Hypothalamus (tissue), 51 donors: ENCODE results near the gene LRMDA.

ENCODE experiments used
- DNase-seq, 51 donors: peaks; one replicate each; lab custom pipeline; 2025; lab: John Stamatoyannopoulos, UW

LRMDA gene

DNA sequence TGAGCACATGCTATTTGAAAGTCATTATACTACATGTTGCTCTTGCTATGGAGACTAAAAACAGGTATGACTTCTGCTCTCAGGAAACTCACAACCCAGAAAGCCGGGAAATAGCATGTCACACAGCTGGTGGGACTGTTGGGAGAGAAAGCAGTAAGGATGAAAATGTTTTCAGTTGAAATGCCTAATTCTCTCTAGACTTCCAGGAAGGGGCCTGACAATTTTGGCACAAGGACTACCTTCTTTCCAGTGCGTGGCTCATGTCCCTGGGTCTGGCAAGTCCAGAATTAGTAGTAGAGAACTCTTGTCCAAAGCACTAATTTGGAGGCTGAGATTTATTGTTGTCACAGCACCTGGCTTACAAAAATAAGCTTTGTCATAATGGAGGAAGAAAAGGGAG, 567.6 kb downstream of the LRMDA start:
- no peak for DNase-seq

DNA sequence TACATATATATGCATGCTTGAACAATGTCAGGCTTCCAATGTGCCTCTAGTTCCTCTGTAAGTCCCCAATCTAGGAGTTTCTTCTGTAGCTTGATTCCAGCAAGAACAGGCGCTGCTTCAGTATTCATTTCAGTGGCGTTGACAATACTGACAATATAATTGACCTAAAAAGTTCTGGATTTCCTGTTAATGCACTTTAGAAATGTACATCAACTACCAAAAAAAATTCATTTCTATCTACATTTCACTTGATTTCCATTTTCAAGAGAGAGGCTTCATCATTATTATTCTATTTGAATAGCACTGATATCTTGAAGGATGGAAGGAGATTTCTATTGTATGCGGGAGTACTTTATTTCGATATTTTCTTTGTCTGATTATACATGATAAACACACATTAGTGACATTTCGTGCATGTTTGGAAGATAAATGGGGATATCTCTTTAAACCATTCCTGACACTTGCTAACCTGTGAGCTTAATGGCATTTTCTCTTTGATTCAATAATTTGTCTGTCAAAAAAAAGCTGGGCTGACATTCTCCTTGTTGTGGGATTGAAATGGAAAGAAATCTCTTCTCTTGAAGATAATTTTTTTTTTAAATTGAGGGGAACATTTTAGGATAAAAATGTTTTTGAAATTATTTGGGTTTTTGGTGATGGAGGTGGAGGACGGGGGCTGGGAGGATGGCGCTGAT, 568.2 kb downstream of the LRMDA start:
- no peak for DNase-seq

DNA sequence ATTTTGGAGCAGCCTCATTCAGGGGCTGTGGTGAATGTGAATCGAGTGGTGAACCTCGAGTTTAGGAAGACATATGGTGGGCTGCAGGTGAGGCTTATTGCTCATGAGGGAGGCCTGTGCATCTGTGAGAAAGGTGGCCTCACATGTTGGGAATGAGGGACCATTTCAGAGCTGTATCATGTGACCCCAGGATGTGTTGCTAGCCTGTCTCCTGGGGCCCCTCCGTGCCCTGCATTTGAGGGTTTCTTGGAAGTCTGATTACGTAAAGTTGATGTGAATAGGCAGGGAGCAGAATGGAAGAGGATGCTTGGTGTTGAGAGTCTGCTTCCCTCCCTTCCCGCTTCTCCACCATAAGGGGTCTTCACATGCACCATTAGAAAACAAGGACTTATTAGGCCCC, 569.1 kb downstream of the LRMDA start:
- no peak for DNase-seq

DNA sequence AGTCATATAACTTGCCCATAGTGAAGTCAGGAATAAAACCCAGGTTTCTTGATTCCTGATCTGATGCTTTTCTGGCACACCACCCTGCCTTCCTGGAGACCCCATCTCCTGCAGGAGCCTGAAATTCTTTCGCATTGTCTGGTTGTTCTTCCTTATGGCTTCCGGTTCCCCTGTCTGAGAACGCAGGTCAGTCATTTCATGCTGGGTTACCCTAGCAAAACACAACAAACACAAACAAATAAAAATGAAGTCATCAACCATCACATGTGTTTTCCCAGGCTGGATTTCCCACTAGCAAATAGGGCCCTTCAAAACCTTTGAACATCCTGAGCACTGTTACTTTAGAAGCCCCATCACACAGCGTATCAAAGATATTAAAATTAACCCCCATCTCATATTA, 569.6 kb downstream of the LRMDA start:
- DNase-seq: no peak

DNA sequence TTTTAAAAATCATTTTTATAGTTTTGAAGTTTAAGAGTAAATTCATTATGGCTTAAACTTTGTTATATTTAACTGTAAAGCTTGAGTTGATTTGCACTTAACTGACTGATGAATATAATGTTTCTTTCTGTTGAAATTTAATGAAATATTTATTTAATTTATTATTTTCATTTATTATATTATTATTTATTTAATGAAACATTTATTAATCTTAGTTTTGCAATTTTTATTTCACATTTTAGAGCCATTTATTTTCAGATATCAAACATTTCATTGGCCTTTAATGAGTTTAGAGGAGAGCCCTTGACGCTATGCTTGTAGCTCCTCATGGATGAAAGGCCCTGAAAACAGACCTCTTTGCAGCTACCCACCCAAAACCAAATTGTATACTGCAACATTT, 570.0 kb downstream of the LRMDA start:
- no peak for DNase-seq

DNA sequence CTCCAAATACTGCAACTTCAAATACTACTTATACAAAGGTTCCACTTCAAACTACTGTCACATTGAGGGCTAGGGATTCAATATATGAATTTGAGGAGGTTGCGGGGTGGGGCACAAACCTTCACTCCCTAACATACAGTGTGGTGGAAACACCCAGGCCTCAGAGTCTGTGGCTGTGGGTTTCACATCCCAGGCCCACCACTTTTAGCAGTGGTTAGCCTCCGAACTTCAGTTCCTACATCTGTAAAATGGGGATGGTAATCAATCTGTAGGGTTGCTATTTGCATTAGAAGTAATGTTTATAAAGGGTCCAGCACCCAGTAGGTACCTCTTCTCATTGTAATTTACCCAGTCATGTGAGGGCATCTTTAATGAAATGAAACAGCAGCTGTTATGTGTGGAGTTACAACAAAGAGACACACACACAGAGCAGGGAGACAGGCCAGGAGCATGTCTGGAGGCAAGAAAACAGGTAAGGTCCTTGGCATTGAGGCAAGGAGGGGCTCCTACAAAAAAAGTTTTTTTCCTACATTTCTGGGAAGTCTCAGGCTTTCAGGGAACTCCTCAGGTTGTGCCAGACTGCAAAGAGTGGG, 570.9 kb downstream of the LRMDA start:
- no peak for DNase-seq

DNA sequence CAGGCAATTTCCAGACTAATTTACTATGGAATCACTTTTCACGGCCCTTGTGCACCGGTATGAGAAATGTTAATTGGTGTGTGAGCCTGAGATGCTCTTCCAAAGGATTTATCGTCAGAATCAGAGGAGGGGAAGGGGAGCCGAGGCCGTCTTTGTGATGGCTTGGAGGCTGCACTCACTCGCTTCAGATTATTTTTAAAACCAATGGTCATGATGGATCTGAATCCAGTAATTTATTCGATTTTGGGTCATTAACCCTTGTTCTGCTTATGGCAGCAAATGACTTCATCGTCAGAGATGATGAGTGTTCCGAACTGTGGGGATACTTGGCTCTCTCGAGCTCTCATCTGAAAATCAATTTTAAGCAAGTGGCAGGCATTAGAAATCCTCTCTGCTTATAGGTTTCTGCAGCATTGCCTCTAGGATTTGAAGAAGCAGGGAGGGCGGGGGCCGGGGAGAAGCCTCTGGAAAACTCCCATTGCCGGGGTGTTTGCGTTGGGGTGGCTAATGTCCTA, 576.3 kb downstream of the LRMDA start:
- no peak for DNase-seq

DNA sequence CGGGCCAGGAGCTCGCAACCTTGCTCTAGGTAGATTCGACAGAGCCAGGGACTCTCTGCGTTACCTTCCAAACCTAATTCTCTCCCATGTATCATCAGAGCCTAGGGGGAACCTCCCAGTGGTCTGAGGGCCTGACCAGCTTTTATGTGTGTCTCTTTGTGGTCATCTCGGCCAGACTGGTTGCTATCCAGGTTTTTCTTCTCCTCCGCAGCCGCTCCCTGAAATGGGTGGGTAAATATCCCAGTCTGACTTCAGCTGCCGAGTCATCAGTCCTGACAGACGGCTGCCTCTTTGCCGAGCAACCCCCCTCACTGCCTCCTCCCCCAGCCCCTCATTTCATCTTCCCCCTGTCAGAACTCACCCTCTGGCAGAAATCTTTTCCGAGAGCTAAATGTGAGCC, 578.1 kb downstream of the LRMDA start:
- DNase-seq: no peak

DNA sequence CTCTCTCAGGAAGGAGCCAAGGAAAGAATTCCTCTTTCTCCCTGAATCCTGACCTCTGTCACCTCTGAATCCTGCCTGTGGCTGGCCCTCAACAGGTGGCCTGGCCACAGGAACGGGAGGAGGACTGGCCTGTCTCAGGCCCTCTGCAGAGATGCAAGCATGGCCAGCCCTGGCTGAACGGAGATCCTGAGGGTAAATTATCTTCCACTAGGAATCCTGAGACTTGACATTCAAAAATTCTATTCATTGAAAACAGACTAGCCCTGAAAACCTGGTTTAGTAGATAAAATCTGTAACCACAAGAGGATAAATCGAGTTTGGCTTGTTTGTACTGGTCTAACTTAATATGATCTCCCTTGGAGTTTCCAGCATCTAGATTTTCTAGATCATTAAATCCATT, 579.3 kb downstream of the LRMDA start:
- no peak for DNase-seq

DNA sequence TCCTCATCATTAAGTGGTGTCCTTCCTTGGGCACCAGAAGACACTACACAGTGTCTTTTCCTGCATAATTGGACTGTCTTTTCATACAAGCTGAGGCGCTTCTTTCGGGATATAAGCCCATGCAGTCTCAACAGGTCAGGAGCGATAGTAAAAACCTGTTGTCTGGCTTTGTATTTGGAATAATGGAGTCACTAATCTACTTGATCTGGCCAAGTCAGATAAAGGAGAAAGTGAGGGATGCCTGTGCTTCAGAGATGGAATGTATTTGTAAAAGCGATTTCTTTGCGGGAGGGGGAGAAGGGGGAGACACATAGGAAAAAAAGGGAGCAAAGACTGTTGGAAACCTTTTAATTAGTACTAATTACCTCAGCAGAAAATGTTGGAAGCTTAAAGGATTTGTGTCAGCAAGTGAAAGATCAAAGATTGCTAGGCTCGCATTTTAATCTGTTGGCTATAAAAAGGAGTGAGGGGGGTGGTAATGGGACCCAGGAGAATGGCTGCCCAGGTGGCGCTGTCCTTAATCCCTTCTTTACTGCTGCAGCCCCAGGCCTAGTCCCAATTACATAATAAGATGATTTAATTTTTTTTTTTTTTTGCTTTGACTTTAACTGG, 581.4 kb downstream of the LRMDA start:
- no peak for DNase-seq

DNA sequence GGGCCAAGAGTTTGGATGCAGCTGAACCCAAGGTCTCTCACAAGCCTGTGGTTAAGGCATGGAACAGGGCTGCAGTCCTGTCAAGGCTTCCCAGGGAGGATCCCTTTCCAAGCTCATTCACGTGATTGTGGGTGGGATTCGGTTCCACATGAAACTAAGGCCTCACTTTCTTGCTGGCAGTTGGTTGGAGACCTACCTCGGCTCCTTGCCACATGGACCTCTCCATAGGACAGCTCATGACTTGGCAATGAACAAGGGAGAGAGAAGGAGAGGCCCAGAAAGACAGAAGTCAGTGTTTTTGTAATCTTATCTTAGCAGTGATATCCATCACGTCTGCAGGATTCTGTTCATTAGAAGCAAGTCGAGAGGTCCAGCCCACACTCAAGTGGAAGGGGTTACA, 583.8 kb downstream of the LRMDA start:
- DNase-seq: no peak

DNA sequence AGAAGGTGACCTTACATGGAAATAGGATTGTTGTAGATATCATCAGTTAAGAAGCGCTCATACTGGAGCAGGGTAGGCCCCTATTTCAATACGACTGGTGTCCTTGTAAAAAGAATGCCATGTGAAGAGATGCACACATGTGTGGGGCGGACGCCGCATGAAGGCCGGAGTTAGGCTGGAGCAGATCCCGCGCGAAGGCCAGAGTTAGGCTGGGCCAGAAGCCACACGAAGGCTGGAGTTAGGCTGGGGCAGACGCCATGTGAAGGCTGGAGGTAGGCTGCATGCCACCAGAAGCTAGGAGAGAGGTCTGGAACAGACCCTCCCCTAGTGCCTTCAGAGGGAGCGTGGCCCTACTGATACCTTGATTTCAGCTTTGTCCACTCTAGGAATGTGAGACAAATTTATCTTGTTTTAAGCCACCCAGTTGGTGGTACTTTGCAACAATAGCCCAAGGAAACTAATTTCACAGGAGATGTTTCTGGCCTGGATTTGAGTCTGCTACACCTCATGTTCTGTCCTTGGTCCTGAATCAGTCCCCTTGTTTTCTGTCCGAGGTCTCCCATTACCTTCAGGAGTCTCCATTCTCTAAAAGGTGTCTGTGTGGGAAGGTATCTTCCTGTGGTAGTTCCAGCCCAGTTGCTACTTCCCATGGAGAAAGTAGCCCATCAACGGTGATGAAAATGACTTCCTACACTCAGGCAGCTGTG, 585.8 kb downstream of the LRMDA start:
- no peak for DNase-seq

DNA sequence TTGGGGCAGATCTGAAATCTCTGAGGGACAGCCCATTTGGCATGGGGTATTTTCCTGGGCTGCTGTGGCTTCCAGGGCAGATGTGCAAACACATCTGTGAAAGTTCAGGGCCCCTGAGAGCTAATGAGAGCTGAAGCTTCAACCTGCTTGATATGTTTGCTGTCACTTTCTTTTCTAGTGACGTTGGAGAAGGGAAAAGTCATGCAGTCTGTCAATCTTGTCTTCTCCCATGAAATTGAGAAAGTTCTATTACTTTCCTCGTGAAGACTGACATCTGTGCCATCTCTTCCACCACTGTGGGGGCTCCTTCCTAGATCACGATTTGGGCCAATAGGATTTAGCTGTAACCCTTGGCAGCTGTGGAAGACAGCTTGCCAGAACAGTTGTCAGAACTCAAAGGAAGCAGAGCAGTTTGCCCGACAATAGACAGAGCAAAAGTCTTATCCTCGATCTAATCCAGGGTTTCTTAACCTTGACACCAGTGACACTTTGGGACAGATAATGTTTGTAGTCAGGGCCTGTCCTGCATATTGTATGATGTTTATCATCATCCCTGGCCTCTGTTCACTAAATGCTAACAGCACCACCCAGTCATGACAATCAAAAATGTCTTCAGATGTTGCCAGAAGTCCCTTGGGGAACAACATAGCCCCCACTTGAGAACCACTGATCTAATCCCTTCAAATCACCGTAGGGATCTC, 586.5 kb downstream of the LRMDA start:
- DNase-seq: no peak

DNA sequence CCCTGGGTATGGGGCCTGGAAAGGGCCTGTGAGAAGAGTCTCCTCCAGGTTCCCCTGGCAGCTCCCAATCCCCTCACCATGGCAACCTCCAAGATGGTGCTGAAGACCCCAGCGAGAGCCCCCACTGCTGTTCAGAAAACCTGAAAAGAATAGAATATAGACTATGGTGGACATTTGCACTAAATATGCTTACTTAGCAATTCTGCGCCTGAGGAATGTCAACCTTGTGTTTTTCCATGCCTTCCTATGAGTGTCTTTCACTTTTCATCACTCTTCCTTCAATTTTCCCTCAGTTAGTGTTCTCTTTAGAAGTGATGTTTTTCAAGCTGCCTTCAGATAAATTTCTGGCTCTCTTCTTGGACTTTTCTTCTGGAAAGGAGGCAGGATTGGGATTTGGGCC, 589.2 kb downstream of the LRMDA start:
- DNase-seq: no peak

DNA sequence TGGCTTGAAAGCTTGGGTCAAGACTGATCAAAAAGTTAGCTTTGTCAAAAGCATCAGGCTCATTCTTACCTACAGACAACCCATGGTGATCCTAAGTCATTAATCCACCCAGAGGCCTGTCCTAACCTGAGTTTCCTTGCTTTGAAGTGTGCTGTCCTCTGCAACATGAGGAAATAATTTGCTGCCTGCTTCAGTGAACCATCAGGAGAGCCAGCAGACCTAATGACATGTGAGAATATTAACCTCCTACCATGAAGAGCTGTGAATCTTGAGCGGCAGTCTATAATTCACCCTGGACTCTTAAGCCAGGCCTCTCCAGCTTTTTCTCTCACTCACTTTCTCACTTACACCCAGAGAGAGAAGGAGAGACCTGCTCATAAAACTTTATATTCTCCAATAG, 590.0 kb downstream of the LRMDA start:
- DNase-seq: no peak

DNA sequence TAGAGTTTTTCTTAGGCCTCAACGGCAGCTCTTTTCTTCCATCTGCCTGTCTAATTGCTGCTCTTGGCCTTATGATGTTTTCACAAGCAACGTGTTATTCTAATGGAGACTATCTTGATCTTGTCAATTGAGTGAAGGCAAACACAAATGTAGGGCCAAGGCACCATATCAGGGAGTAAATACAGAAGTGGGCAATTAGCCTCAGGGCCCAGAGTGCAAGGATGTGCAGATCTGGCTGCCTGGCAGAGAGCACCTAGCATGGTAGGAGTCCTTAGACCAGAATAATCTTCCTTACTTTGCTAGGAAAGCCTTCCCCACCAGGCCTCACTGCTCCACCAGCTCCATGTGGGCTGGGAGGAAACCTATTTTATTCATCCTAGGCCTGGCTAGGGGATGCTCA, 590.9 kb downstream of the LRMDA start:
- DNase-seq: no peak

DNA sequence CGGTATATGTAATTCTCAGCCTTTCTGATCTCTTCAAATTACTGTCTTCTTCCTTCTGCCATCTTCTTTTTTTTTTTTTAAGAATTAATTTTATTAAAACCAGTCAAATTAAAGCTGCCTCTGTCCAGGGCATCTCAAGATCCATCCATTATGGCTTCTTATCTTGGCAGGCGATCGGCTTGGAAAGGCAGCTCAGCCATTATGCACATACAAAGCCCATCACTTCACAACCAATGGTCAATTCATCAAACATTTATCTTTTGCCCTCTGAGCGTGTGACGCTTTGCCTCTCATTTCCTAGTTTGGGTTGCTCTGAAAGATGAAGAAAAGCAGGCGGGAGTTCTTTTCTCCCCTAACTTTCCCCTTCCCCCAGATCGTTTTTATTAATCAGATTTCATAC, 591.6 kb downstream of the LRMDA start:
- no peak for DNase-seq

DNA sequence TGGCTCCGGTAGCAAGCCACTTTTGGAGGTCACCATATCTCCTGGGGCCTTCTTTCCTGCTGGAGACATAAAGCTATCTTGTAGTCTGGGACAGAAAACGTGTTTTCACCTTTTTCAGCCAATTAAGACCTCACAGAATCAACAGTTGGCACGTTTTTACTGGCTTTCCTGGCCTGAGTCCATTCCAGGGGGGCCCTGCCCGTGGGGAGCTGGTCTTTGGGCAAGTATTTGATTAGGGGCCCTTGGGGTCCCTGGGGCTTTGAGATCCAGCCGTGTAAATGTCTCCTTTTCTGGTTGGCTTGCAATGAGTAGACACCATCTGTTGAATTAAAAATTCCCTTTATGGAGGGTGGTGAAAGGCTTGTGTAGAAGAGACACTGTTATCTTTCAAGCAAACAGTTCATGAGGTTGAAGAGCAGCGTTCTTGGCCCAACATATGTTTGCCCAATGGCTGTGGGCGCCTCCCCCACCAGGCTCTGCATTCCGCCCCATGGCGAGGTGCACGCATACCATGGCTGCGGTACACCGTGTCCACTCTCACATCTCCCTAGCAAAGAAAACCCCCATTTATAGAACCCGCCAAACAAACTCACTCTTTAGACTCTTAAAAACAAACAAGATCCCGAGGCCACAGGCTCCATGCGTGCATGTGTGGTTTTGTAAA, 593.2 kb downstream of the LRMDA start:
- no peak for DNase-seq

DNA sequence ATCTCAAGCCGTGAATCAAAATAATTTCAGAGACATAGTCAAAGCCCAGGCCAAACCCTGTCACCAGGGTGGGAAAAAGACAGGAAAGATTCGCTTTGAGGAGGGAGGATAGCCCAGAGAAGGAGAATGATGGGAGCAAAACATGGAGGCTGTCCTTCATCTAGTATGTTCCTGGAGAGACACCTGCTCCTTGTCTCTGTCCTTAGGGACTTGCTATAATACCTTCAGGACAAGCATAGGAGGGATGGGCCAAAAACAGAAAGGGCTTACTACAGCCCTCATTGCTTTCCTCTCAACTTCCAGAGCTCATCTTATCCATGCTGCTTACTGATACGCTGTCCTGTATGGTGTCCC, 593.7 kb downstream of the LRMDA start:
- no peak for DNase-seq

DNA sequence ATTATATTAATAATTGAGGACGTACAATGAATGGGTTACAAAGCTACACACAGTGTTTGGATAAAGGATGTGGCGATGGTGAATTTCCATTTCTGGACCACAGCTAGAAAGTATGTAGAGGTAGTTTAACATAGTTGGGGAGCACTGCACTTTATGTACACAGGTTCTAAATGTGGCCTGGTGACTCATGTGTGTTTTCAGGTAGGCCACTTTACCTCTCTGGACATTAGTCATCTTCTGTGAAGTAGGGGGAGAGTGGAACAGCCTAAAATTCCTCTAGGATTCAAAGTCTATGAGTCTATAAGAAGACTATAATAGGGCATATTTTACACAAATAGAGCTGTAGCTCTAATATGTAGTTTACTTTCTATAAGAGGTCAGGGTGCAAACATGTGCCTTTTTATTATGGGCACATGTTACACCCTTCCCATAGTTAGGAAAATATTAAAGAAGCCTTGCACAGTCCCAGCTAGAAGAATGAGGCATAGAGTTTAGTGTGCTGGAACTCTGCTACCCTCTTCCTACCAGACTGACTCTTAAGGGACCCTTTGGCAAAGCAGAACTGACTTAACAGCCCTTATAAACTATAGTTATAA, 594.9 kb downstream of the LRMDA start:
- DNase-seq: no peak
